Liver (tissue), 9 donors: ENCODE results near the gene PRIMA1. TPM values are rescaled to one million over a fixed set of nuclear protein-coding genes. Genes with fewer than 3 reads are reported as not detected.

Experiments
- DNase-seq: peaks from one replicate; pipeline ENCODE4 v3.0.0-alpha.2; 2017; ENCODE audit warnings: low spot score
- H3K27ac ChIP-seq, 2 donors: one replicate each; pipeline ENCODE4 v1.7.0; 2013; ENCODE audit warnings: inconsistent platforms in 2 of 2, low read length in 2 of 2, control low read depth in 1 of 2, low read depth in 1 of 2, mild to moderate bottlenecking in 1 of 2
- H3K27me3 ChIP-seq, 4 donors: one replicate each; pipeline versions ENCODE4 v1.6.1 to v1.7.0; 2013; ENCODE audit warnings: low read length in 3 of 4, inconsistent platforms in 1 of 4, mild to moderate bottlenecking in 1 of 4, moderate library complexity in 1 of 4; ENCODE audit not compliant: control insufficient read depth in 4 of 4, insufficient read depth in 4 of 4
- H3K36me3 ChIP-seq, 4 donors: one replicate each; pipeline versions ENCODE4 v1.6.1 to v1.7.0; 2013; ENCODE audit warnings: low read length in 3 of 4, mild to moderate bottlenecking in 3 of 4, low read depth in 1 of 4, moderate library complexity in 1 of 4; ENCODE audit not compliant: control insufficient read depth in 4 of 4, insufficient read depth in 3 of 4
- H3K4me1 ChIP-seq, 4 donors: one replicate each; pipeline versions ENCODE4 v1.6.1 to v1.7.0; 2013; ENCODE audit warnings: low read length in 3 of 4, mild to moderate bottlenecking in 3 of 4, moderate library complexity in 1 of 4; ENCODE audit not compliant: control insufficient read depth in 4 of 4, insufficient read depth in 4 of 4
- H3K4me3 ChIP-seq, 3 donors: one replicate each; pipeline versions ENCODE4 v1.6.1 to v1.7.0; 2013; ENCODE audit warnings: low read length in 3 of 3, control low read depth in 1 of 3, low read depth in 1 of 3, mild to moderate bottlenecking in 1 of 3
- H3K9ac ChIP-seq, 2 donors: one replicate each; pipeline ENCODE4 v1.7.0; 2013; ENCODE audit warnings: low read length in 2 of 2, mild to moderate bottlenecking in 2 of 2, moderate library complexity in 2 of 2, control low read depth in 1 of 2, low read depth in 1 of 2
- H3K9me3 ChIP-seq, 4 donors: one replicate each; pipeline versions ENCODE4 v1.6.1 to v1.7.0; 2013; ENCODE audit warnings: low read length in 3 of 4; ENCODE audit not compliant: control insufficient read depth in 4 of 4
- ATF3 ChIP-seq: IDR thresholded peaks from 2 replicates; pipeline ENCODE4 v1.6.1; 2016; ENCODE audit warnings: antibody characterized with exemption
- CTCF ChIP-seq: fragments of 150-350 bp; IDR thresholded peaks from 2 replicates; pipeline ENCODE4 v1.5.1; 2017; ENCODE audit warnings: improper control_type of control experiment, low read depth, low read length; ENCODE audit not compliant: missing input control
- EGR1 ChIP-seq, 2 donors: IDR thresholded peaks; 2 replicates each; pipeline ENCODE4 v1.6.1; 2016 to 2018; ENCODE audit warnings: antibody characterized with exemption in 2 of 2, low read depth in 2 of 2
- FOXA1 ChIP-seq: IDR thresholded peaks from 2 replicates; pipeline ENCODE4 v1.6.1; 2016; ENCODE audit warnings: antibody characterized with exemption
- GABPA ChIP-seq, 2 donors: IDR thresholded peaks in 1 of 2; conservative IDR thresholded peaks in 1 of 2; 2 replicates each; pipeline ENCODE4 v1.6.1; 2016; ENCODE audit warnings: antibody characterized with exemption in 2 of 2, mild to moderate bottlenecking in 1 of 2, moderate library complexity in 1 of 2
- HNF4G ChIP-seq: IDR thresholded peaks from 2 replicates; pipeline ENCODE4 v1.6.1; 2016; ENCODE audit warnings: antibody characterized with exemption
- JUND ChIP-seq, 2 donors: IDR thresholded peaks; 2 replicates each; pipeline ENCODE4 v1.6.1; 2016; ENCODE audit warnings: antibody characterized with exemption in 2 of 2
- NR2F2 ChIP-seq: IDR thresholded peaks from 2 replicates; pipeline ENCODE4 v1.6.1; 2016; ENCODE audit warnings: antibody characterized with exemption
- RAD21 ChIP-seq, 2 donors: IDR thresholded peaks; 2 replicates each; pipeline ENCODE4 v1.6.1; 2016; ENCODE audit warnings: antibody characterized with exemption in 2 of 2, mild to moderate bottlenecking in 2 of 2
- TAF1 ChIP-seq: conservative IDR thresholded peaks from 2 replicates; pipeline ENCODE4 v1.6.1; 2016; ENCODE audit warnings: antibody characterized with exemption, mild to moderate bottlenecking
- YY1 ChIP-seq: IDR thresholded peaks from 2 replicates; pipeline ENCODE4 v1.6.1; 2016; ENCODE audit warnings: antibody characterized with exemption, mild to moderate bottlenecking
- WGBS: extraction: QIAGEN DNeasy Blood & Tissue Kit; methylation state at CpG from one replicate; pipeline ENCODE4 v1.1.7; 2013; 5-methylcytosine and 5-hydroxymethylcytosine counted together
- polyA plus RNA-seq, 2 donors: library from polyadenylated mRNA; stranded (reverse) in 1 of 2; unstranded in 1 of 2; fragments of 200-250 nt in 1 of 2; fragments of >200 nt in 1 of 2; fragmentation: Nextera tagmentation in 1 of 2; extraction: Ambion mirVana in 1 of 2; gene quantifications; one replicate each; pipeline versions ENCODE4 v1.2.1 to v1.2.3, GENCODE V29; 2013 to 2015
- total RNA-seq, 2 donors: library from RNA; depleted of rRNA; stranded (reverse); fragments of >200 nt; gene quantifications; one replicate each; pipeline ENCODE4 v1.2.3, GENCODE V29; 2014
- donor health status: healthy.
- donor health status: healthy.
- donor health status: healthy.
- donor health status: healthy.
- donor health status: healthy.

Gene PRIMA1
- total and polyA plus RNA-seq, 4 donors = 0.08 to 0.38 (median 0.13) TPM; not detected in 1

GRCh38 chr14:93825235-93825553 is 36.9 kb upstream of the PRIMA1 start:
- H3K9ac ChIP-seq = no peak overlapping the region
- no peaks in the 10 kb centered on the region for H3K36me3 ChIP-seq
- H3K27me3 ChIP-seq = peaks cover 0 to 10% (median 3%) of the 10 kb centered on the region in 4 donors
- H3K4me3 ChIP-seq = no peak overlapping the region
- WGBS = 44% methylated on average over 14 of the region's 14 CpGs
- TF ChIP-seq CTCF (no peak), YY1 (no peak)
- H3K4me1 ChIP-seq = no peaks in the 10 kb centered on the region
- no peak for DNase-seq
- H3K9me3 ChIP-seq = no peaks in the 10 kb centered on the region
- H3K27ac ChIP-seq = no peak overlapping the region

- WGBS = 68% methylated on average over 33 of the region's 33 CpGs
- no peak for TF ChIP-seq CTCF
- TF ChIP-seq ATF3 = no peak
- no peak for TF ChIP-seq RAD21 (IDR thresholded peaks at IDR 0.05)
- no peak for TF ChIP-seq TAF1
- no peaks in the 10 kb centered on the region for H3K36me3 ChIP-seq
- peaks cover 0 to 10% (median 3%) of the 10 kb centered on the region in 4 donors for H3K27me3 ChIP-seq
- no peaks in the 10 kb centered on the region for H3K9me3 ChIP-seq
- DNase-seq = no peak
- H3K9ac ChIP-seq = no peak overlapping the region
- H3K4me1 ChIP-seq = no peaks in the 10 kb centered on the region
- H3K4me3 ChIP-seq = no peak overlapping the region
- H3K27ac ChIP-seq = no peak overlapping the region
Observed at GRCh38 chr14:93824518-93825234, 36.4 kb upstream of the PRIMA1 start.

GRCh38 chr14:93824076-93824475 is 35.8 kb upstream of the PRIMA1 start:
- DNase-seq = no peak
- Histone ChIP-seq H3K36me3 (no peaks in the 10 kb centered on the region), H3K27me3 (peaks cover 0 to 10% (median 3%) of the 10 kb centered on the region in 4 donors), H3K9me3 (no peaks in the 10 kb centered on the region), H3K4me1 (no peaks in the 10 kb centered on the region), H3K9ac (no peak overlapping the region), H3K27ac (no peak overlapping the region), H3K4me3 (no peak overlapping the region)
- TF ChIP-seq GABPA (IDR thresholded peaks at IDR 0.05 in 1 of 2, conservative IDR thresholded peaks at IDR 0.05 in 1 of 2) (no peak), HNF4G (no peak), EGR1 (IDR thresholded peaks at IDR 0.05; ENCODE audit: low read depth in 2 of 2) (no peak), ATF3 (no peak), NR2F2 (no peak), FOXA1 (no peak), JUND (IDR thresholded peaks at IDR 0.05) (no peak)
- WGBS = 67% methylated on average over 9 of the region's 9 CpGs
